Motor neuron (in vitro differentiated cells): Measurements from ENCODE around the gene ARL3. TPM values are rescaled to one million over a fixed set of nuclear protein-coding genes. Genes with fewer than 3 reads are reported as not detected.
"Not testable (repeated sequence)": the region's sequence is repeated elsewhere in the genome, so short reads cannot be mapped to it uniquely, and the experiment has no call there.

Experiments used
- ATAC-seq, 8 experiments: fragments of 200-7000 bp; cut with Tn5 transposase; replicated peaks in 6 of 8; 2 replicates each; pipeline ENCODE4 v1.8.0; 2021; ENCODE audit warnings: mild to moderate bottlenecking in 8 of 8, moderate library complexity in 8 of 8
- H3K27ac ChIP-seq, 2 donors: fragments of 250-450 bp; sonication (Bioruptor Pico); 2 replicates each; pipeline ENCODE4 v1.9.0; 2021; ENCODE audit warnings: antibody characterized with exemption in 2 of 2, mild to moderate bottlenecking in 2 of 2, moderate library complexity in 1 of 2
- H3K4me1 ChIP-seq, 2 donors: fragments of 250-450 bp; sonication (Bioruptor Pico); replicated peaks in 1 of 2; 2 replicates each; pipeline ENCODE4 v1.6.1; 2021; ENCODE audit warnings: antibody characterized with exemption in 2 of 2, mild to moderate bottlenecking in 2 of 2, moderate library complexity in 1 of 2
- H3K4me3 ChIP-seq, 5 donors: fragments of 250-450 bp; sonication (Bioruptor Pico); 2 replicates each; pipeline ENCODE4 v1.9.0; 2021; ENCODE audit warnings: antibody characterized with exemption in 5 of 5, mild to moderate bottlenecking in 5 of 5, moderate library complexity in 4 of 5
- WGBS, 10 experiments: fragments of 450-650 bp; shearing (Covaris generic); methylation state at CpG; one replicate each; pipeline ENCODE4 v1.0.0; 2022; 5-methylcytosine and 5-hydroxymethylcytosine counted together
- in situ Hi-C, 9 experiments: fragments of 400-800 bp; cut with MboI; loops; one replicate each; pipeline ENCODE4 v1.15.0; 2021; ENCODE audit warnings: low sequenced_read_pairs in 9 of 9, low pct_unique_long_range_greater_than_20kb in 2 of 9; ENCODE audit not compliant: unreplicated experiment in 9 of 9
- total RNA-seq, 8 experiments: library from RNA; unstranded; fragments of 300-600 nt; gene quantifications; 2 replicates each; pipeline versions ENCODE4 v1.2.3 to v1.2.4, GENCODE V29; 2022

ARL3 gene
- total RNA-seq, 8 experiments from 2014 or later, result 4.9 to 29.8 (median 19.4) TPM

DNA sequence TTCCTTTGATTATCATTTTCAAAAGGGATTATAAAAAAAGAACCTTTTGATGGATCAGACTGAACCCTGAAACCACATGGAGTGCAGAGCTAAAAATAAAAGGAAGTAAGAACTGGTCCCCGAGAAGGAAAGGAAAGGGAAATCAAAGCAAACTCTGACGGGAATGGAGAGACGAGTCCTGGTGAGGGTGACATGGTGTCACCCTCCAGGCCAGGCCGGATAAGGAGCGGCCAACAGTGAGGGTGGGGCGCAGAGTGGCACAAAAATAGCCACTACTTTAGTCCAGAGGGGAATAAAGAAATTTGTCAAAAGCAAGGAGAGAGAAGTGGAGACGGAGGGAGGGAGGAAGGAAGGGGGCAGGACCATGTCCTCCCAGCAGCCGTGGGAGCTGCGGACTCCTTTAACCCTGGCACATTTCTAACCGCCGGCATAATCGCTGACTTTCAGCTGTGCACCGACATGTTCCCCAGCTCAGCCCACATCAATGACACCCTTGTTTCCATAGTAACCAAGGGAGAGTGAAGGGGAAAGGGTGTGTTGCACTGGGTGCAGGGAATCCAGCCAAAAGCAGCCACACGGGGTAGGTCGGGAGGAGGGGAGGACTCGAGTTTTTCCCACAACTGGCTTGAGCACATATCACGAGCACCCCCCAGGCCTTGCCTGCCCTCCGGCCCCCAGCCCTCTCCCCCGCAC, 40.2 kb downstream of the ARL3 start:
- WGBS, 10 experiments, result 0 to 13% (median 6%) methylated on average over 2 to 10 of the region's 19 CpGs; no CpG with 5 or more reads in 2 of the 10 experiments
- peak overlapping the region in 3 of 5 donors; percentile 6 to 21 (median 19) for H3K4me3 ChIP-seq
- H3K4me1 ChIP-seq, result peaks cover 82 to 87% of the 10 kb centered on the region in 2 donors
- in situ Hi-C loops, result no loop called here
- H3K27ac ChIP-seq, result peak overlapping the region; percentile 85 to 87
- ATAC-seq, result peak; percentile 37 to 81 (median 66)

- Histone ChIP-seq H3K27ac (peak overlapping the region; percentile 85 to 87), H3K4me1 (peaks cover 76 to 80% of the 10 kb centered on the region in 2 donors), H3K4me3 (peak overlapping the region in 1 of 5 donors; percentile 21)
- no peak for ATAC-seq
- WGBS, 10 experiments, result 9 to 64% (median 33%) methylated on average over 3 to 13 of the region's 13 CpGs
- in situ Hi-C loops, result no loop called here
Observed at GRCh38 chr10:102673236-102673818, 40.9 kb downstream of the ARL3 start.

GRCh38 chr10:102670871-102671434, 43.2 kb downstream of the ARL3 start:
- WGBS, 10 experiments, result 80 to 100% (median 92%) methylated on average over 1 to 3 of the region's 6 CpGs; no CpG with 5 or more reads in 4 of the 10 experiments
- in situ Hi-C loops, result no loop called here
- H3K4me3 ChIP-seq, result no peak overlapping the region
- peaks cover 63 to 64% of the 10 kb centered on the region in 2 donors for H3K4me1 ChIP-seq
- peak overlapping the region; percentile 7 to 16 for H3K27ac ChIP-seq
- no peak for ATAC-seq

DNA sequence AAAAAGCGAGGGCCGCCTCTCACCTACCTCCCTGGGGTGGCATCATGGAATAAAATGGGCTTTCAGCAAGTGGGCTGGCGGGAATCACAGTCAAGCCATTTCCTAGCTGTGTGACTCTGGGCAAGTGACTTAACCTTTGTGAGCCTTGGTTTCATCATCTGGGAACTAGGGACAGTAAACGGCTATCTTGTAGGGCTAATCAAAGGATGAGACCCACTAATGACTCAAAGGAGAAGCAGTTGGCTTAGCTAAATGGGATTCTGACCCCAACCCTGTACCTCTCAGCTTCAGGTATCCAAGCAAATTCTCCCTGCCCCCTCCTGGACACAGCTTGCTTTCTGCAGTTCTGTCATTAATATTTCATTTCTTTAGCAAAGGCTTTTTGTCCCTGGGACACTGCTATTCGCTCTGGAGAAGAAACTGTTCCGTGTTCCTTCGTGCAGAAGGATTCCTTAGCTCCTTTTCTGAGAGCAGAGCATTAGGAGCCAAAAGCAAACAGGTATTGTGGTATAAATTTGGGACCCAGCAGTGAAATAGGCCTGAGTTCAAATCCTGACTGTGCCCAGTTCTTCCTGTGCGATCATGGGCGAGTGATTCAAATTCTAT, 44.0 kb downstream of the ARL3 start:
- in situ Hi-C loops, result no loop called here
- no peak for ATAC-seq
- H3K27ac ChIP-seq, result peak overlapping the region in 1 of 2 donors; percentile 4
- peaks cover 55 to 56% of the 10 kb centered on the region in 2 donors for H3K4me1 ChIP-seq
- WGBS, 10 experiments, result 71 to 100% (median 89%) methylated on average over 2 to 7 of the region's 9 CpGs; no CpG with 5 or more reads in 2 of the 10 experiments
- no peak overlapping the region for H3K4me3 ChIP-seq

DNA sequence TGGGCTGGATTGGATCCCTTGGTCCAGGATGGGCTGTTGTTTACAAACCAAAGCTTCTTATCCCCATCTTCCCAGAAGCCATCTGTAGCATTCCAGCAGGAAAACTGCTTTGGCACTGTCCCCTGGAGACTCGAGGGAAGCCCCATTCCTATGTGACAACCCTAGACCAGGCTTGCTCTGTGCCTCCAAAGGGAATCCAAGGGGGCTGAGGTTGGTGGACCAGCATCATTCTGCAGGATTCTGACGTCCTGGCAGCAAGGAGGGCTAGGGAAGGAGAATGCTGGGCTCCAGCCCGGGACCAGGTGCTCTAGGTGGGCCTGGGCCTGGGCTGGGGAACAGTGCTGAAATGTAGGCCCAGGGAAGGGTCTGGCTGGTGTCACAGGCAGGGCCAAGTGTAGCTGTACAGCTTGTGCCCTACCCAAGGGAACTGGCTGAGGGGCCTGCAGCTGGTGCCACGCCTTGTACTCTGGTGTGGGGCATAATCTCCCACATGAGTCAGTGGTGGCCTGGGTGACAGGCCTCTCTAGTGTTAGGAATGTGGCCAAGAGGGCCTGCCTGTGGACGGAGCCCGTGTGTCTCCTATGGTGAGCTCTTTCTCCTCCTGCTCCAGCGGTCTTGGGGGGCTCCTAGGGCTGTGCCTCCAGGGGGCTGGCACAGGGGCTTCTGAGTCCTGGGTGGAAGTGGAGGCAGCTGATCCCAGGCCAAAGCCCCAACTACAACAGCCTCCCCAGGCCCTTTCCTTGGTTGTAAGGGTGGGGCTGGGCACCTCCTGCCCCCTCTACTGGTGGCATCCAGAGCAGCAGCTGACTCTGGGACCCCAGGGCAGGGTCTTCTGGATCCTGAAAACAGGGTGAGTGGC, 44.8 kb downstream of the ARL3 start:
- in situ Hi-C loops, result no loop called here
- H3K4me1 ChIP-seq, result peaks cover 48 to 50% of the 10 kb centered on the region in 2 donors
- H3K27ac ChIP-seq, result no peak overlapping the region
- H3K4me3 ChIP-seq, result no peak overlapping the region
- 0 to 94% (median 74%) methylated on average over 1 to 3 of the region's 7 CpGs; no CpG with 5 or more reads in 4 of the 10 experiments for WGBS, 10 experiments
- peak; percentile 5 to 75 (median 28) for ATAC-seq

- WGBS, 10 experiments, result 0 to 100% (median 93%) methylated on average over 1 to 3 of the region's 10 CpGs; no CpG with 5 or more reads in 6 of the 10 experiments
- in situ Hi-C loops, result no loop called here
- peaks cover 39 to 43% of the 10 kb centered on the region in 2 donors for H3K4me1 ChIP-seq
- peak overlapping the region in 1 of 2 donors; percentile 45 for H3K27ac ChIP-seq
- ATAC-seq, result peak in 3 of 8 experiments; percentile 11 to 51 (median 24)
- no peak overlapping the region for H3K4me3 ChIP-seq
Observed at GRCh38 chr10:102668326-102669107, 45.7 kb downstream of the ARL3 start.

GRCh38 chr10:102667411-102667810, 46.8 kb downstream of the ARL3 start:
- Histone ChIP-seq H3K4me1 (peaks cover 29 to 35% of the 10 kb centered on the region in 2 donors), H3K27ac (peak overlapping the region in 1 of 2 donors; percentile 45)
- H3K4me3 ChIP-seq, in situ Hi-C loops, ATAC-seq: not testable (repeated sequence)
- WGBS, 10 experiments, result 92% methylated on average over 2 of the region's 4 CpGs; no CpG with 5 or more reads in 9 of the 10 experiments

GRCh38 chr10:102665904-102666509, 48.2 kb downstream of the ARL3 start:
- in situ Hi-C loops, result no loop called here
- no peak overlapping the region for H3K4me3 ChIP-seq
- no peak for ATAC-seq
- H3K27ac ChIP-seq, result no peak overlapping the region
- peaks cover 30 to 39% of the 10 kb centered on the region in 2 donors for H3K4me1 ChIP-seq
- WGBS, 10 experiments, result 20 to 100% (median 89%) methylated on average over 1 to 8 of the region's 9 CpGs; no CpG with 5 or more reads in 1 of the 10 experiments

- H3K4me3 ChIP-seq, result no peak overlapping the region
- H3K4me1 ChIP-seq, result peaks cover 11 to 16% of the 10 kb centered on the region in 2 donors
- in situ Hi-C loops, result no loop called here
- peak in 6 of 8 experiments; percentile 5 to 31 (median 22) for ATAC-seq
- WGBS, 10 experiments, result no CpG with 5 or more reads among the region's 6 CpGs
- H3K27ac ChIP-seq, result peak overlapping the region in 1 of 2 donors; percentile 60
Observed at GRCh38 chr10:102661658-102662028, 52.6 kb downstream of the ARL3 start.

GRCh38 chr10:102660888-102661657, 53.1 kb downstream of the ARL3 start:
- in situ Hi-C loops, result no loop called here
- WGBS, 10 experiments, result no CpG with 5 or more reads among the region's 22 CpGs
- Histone ChIP-seq H3K4me1 (peaks cover 11 to 16% of the 10 kb centered on the region in 2 donors), H3K4me3 (no peak overlapping the region), H3K27ac (peak overlapping the region in 1 of 2 donors; percentile 60)
- peak; percentile 58 to 85 (median 79) for ATAC-seq

DNA sequence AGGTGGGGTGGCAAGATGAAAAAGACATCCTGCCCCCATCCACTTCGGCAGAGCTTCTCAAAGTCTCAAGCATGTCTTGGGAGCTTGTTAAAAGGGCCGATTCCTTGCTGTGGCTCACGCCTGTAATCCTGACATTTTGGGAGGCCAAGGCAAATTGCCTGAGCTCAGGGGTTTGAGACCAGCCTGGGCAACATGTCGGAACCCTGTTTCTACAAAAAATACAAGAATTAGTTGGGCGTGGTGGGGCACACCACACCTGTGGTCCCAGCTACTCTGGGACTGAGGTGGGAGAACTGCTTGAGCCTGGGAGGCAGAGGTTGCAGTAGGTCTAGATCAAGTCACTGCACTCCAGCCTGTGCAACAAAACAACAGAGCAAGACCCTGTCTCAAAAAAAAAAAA, 55.4 kb downstream of the ARL3 start:
- Histone ChIP-seq H3K27ac (no peak overlapping the region), H3K4me1 (peaks cover 11 to 16% of the 10 kb centered on the region in 2 donors), H3K4me3 (no peak overlapping the region)
- ATAC-seq, result no peak
- in situ Hi-C loops, result no loop called here
- 80 to 100% (median 100%) methylated on average over 1 to 2 of the region's 5 CpGs; no CpG with 5 or more reads in 3 of the 10 experiments for whole genome bisulfite sequencing, 10 experiments
